HEK293T (cell line): ENCODE results near the gene MOK.

ENCODE experiments used
- ARNT ChIP-seq: fragments of 450-650 bp; IDR thresholded peaks from 2 replicates; pipeline ENCODE4 v1.6.1; 2017; ENCODE audit warnings: mild to moderate bottlenecking
- BHLHE40 ChIP-seq: fragments of 450-650 bp; IDR thresholded peaks from 2 replicates; pipeline ENCODE4 v1.6.1; 2016; ENCODE audit warnings: mild to moderate bottlenecking, moderate library complexity, borderline replicate concordance
- CTBP1 ChIP-seq: fragments of 450-650 bp; IDR thresholded peaks from 2 replicates; pipeline ENCODE4 v1.6.1; 2016; ENCODE audit warnings: borderline replicate concordance
- ELF4 ChIP-seq: fragments of 450-650 bp; IDR thresholded peaks from 2 replicates; pipeline ENCODE4 v1.6.1; 2017; ENCODE audit warnings: antibody characterized with exemption
- FOXA1 ChIP-seq: fragments of 450-650 bp; IDR thresholded peaks from 2 replicates; pipeline ENCODE4 v1.6.1; 2016; ENCODE audit warnings: mild to moderate bottlenecking
- FOXK2 ChIP-seq: fragments of 450-650 bp; IDR thresholded peaks from 2 replicates; pipeline ENCODE4 v1.6.1; 2016; ENCODE audit warnings: mild to moderate bottlenecking
- FOXM1 ChIP-seq: fragments of 450-650 bp; IDR thresholded peaks from 2 replicates; pipeline ENCODE4 v1.6.1; 2017; ENCODE audit warnings: mild to moderate bottlenecking, borderline replicate concordance
- HDGF ChIP-seq: fragments of 450-650 bp; IDR thresholded peaks from 2 replicates; pipeline ENCODE4 v1.6.1; 2017; ENCODE audit warnings: antibody characterized with exemption, borderline replicate concordance
- L3MBTL2 ChIP-seq: fragments of 450-650 bp; conservative IDR thresholded peaks from 2 replicates; pipeline ENCODE4 v1.6.1; 2016; ENCODE audit warnings: mild to moderate bottlenecking
- LEF1 ChIP-seq: fragments of 450-650 bp; IDR thresholded peaks from 2 replicates; pipeline ENCODE4 v1.6.1; 2017; ENCODE audit warnings: mild to moderate bottlenecking, borderline replicate concordance
- PKNOX1 ChIP-seq: fragments of 450-650 bp; IDR thresholded peaks from 2 replicates; pipeline ENCODE4 v1.6.1; 2016
- SP1 ChIP-seq: fragments of 450-650 bp; IDR thresholded peaks from 2 replicates; pipeline ENCODE4 v1.6.1; 2017
- SUZ12 ChIP-seq: fragments of 450-650 bp; IDR thresholded peaks from 2 replicates; pipeline ENCODE4 v1.6.1; 2016; ENCODE audit warnings: mild to moderate bottlenecking
- ZNF384 ChIP-seq: fragments of 450-650 bp; IDR thresholded peaks from 2 replicates; pipeline ENCODE4 v1.6.1; 2016

GRCh38 chr14:102318781-102319276 is 13.9 kb upstream of the MOK start:
- TF ChIP-seq FOXM1 (no peak), FOXK2 (no peak), ARNT (no peak), ZNF384 (no peak), BHLHE40 (no peak), ELF4 (no peak), SUZ12 (no peak), FOXA1 (no peak), SP1 (no peak), L3MBTL2 (no peak), CTBP1 (no peak), HDGF (no peak), PKNOX1 (no peak), LEF1 (no peak)
